ENCODE data around the gene CENPU. TPM values are rescaled to one million over a fixed set of nuclear protein-coding genes. Genes with fewer than 3 reads are reported as not detected.

Gene CENPU
- polyA plus RNA-seq, 1 donor from 2014 or later: 13.0 TPM

- no peaks in the 10 kb centered on the region for H4K20me1 ChIP-seq (ENCODE audit: insufficient read depth)
- H3K4me3 ChIP-seq (ENCODE audit: low read length): no peak overlapping the region
- no peak overlapping the region for H2AFZ ChIP-seq (ENCODE audit: low read depth, low read length)
- H3K79me2 ChIP-seq (replicated peaks; ENCODE audit: insufficient read depth, low read length): no peaks in the 10 kb centered on the region
- H3K9me2 ChIP-seq (ENCODE audit: insufficient read depth, low read length): no peaks in the 10 kb centered on the region
- no peaks in the 10 kb centered on the region for H3K27me3 ChIP-seq (ENCODE audit: insufficient read depth, low read depth, low read length)
- H3F3A ChIP-seq (ENCODE audit: insufficient read depth, low read length, poor library complexity, severe bottlenecking): no peaks in the 10 kb centered on the region
- no peak for TF ChIP-seq SMC3 (conservative IDR thresholded peaks at IDR 0.05; ENCODE audit: poor library complexity)
- TF ChIP-seq TAF1 (IDR thresholded peaks at IDR 0.05; ENCODE audit: low read depth): no peak
- TF ChIP-seq EP300 (conservative IDR thresholded peaks at IDR 0.05; ENCODE audit: poor library complexity, severe bottlenecking): no peak
- TF ChIP-seq, protein P1, sequence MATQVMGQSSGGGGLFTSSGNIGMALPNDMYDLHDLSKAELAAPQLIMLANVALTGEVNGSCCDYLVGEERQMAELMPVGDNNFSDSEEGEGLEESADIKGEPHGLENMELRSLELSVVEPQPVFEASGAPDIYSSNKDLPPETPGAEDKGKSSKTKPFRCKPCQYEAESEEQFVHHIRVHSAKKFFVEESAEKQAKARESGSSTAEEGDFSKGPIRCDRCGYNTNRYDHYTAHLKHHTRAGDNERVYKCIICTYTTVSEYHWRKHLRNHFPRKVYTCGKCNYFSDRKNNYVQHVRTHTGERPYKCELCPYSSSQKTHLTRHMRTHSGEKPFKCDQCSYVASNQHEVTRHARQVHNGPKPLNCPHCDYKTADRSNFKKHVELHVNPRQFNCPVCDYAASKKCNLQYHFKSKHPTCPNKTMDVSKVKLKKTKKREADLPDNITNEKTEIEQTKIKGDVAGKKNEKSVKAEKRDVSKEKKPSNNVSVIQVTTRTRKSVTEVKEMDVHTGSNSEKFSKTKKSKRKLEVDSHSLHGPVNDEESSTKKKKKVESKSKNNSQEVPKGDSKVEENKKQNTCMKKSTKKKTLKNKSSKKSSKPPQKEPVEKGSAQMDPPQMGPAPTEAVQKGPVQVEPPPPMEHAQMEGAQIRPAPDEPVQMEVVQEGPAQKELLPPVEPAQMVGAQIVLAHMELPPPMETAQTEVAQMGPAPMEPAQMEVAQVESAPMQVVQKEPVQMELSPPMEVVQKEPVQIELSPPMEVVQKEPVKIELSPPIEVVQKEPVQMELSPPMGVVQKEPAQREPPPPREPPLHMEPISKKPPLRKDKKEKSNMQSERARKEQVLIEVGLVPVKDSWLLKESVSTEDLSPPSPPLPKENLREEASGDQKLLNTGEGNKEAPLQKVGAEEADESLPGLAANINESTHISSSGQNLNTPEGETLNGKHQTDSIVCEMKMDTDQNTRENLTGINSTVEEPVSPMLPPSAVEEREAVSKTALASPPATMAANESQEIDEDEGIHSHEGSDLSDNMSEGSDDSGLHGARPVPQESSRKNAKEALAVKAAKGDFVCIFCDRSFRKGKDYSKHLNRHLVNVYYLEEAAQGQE (IDR thresholded peaks at IDR 0.05; ENCODE audit: borderline replicate concordance): no peak
- TF ChIP-seq MXI1 (conservative IDR thresholded peaks at IDR 0.05; ENCODE audit: poor library complexity, severe bottlenecking): no peak
- no peak for TF ChIP-seq POLR2AphosphoS5 (IDR thresholded peaks at IDR 0.05)
- no peak for TF ChIP-seq RAD21 (conservative IDR thresholded peaks at IDR 0.05)
- no peak for TF ChIP-seq EZH2 (IDR thresholded peaks at IDR 0.05; ENCODE audit: borderline replicate concordance, insufficient read depth, low read length, poor library complexity, severe bottlenecking)
- TF ChIP-seq CTCF (IDR thresholded peaks at IDR 0.05; ENCODE audit: poor library complexity, severe bottlenecking): no peak
- H3K9me3 ChIP-seq (ENCODE audit: low read length): no peaks in the 10 kb centered on the region
- no peak overlapping the region for H3K9ac ChIP-seq (ENCODE audit: low read length)
- H3K4me2 ChIP-seq (ENCODE audit: low read length): no peak overlapping the region
- no peak overlapping the region for H3K27ac ChIP-seq (ENCODE audit: low read length)
- H3K36me3 ChIP-seq (ENCODE audit: insufficient read depth, low read length): no peaks in the 10 kb centered on the region
Observed at GRCh38 chr4:184664445-184665210, 69.3 kb downstream of the CENPU start.

DNA sequence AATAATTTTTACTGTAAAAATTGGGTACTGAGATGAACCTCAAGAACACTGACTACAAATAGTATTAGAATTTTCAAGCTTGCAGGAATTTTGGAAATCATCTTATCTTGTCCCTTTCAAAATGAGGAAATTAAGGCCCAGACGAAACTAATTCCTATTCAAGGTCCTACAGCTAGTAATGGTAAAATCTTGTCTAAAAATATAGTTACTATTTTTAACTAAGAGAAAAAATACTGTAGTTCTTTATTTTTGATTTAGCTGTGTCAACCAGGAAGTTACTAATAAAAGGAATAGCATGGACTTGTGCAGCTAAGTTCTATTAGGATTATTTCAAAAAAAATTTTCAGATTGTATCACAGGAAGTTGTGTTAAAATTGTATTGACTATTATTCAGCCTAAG lies 71.7 kb downstream of the CENPU start:
- no peak for TF ChIP-seq POLR2AphosphoS5 (IDR thresholded peaks at IDR 0.05)
- no peak for TF ChIP-seq EZH2 (IDR thresholded peaks at IDR 0.05; ENCODE audit: borderline replicate concordance, insufficient read depth, low read length, poor library complexity, severe bottlenecking)
- no peak for TF ChIP-seq RAD21 (conservative IDR thresholded peaks at IDR 0.05)
- no peak for TF ChIP-seq CTCF (IDR thresholded peaks at IDR 0.05; ENCODE audit: poor library complexity, severe bottlenecking)
- TF ChIP-seq, protein P1 (IDR thresholded peaks at IDR 0.05; ENCODE audit: borderline replicate concordance): no peak
- no peak for TF ChIP-seq SMC3 (conservative IDR thresholded peaks at IDR 0.05; ENCODE audit: poor library complexity)
- Histone ChIP-seq H3K9me3 (ENCODE audit: low read length) (no peaks in the 10 kb centered on the region), H4K20me1 (ENCODE audit: insufficient read depth) (no peaks in the 10 kb centered on the region), H3K9ac (ENCODE audit: low read length) (no peak overlapping the region), H3K4me3 (ENCODE audit: low read length) (no peak overlapping the region), H3K27ac (ENCODE audit: low read length) (no peak overlapping the region), H3F3A (ENCODE audit: insufficient read depth, low read length, poor library complexity, severe bottlenecking) (no peaks in the 10 kb centered on the region), H3K27me3 (ENCODE audit: insufficient read depth, low read depth, low read length) (no peaks in the 10 kb centered on the region), H3K4me2 (ENCODE audit: low read length) (no peak overlapping the region), H2AFZ (ENCODE audit: low read depth, low read length) (no peak overlapping the region), H3K36me3 (ENCODE audit: insufficient read depth, low read length) (no peaks in the 10 kb centered on the region), H3K79me2 (replicated peaks; ENCODE audit: insufficient read depth, low read length) (no peaks in the 10 kb centered on the region), H3K9me2 (ENCODE audit: insufficient read depth, low read length) (no peaks in the 10 kb centered on the region)
